B cell (primary cell): ENCODE data around the gene PJVK. TPM values are rescaled to one million over a fixed set of nuclear protein-coding genes. Genes with fewer than 3 reads are reported as not detected.

Experiments used
- ATAC-seq: fragments of 200-7000 bp; cut with Tn5 transposase; one replicate; pipeline ENCODE4 v1.10.0; 2021; ENCODE audit warnings: low read depth, mild to moderate bottlenecking, moderate number of reproducible peaks, moderate library complexity
- CTCF ChIA-PET: fragments of 350-600 bp; sonication (Branson Sonifier 250); formaldehyde crosslinking; loops from one replicate; lab custom pipeline; 2021; ENCODE audit warnings: antibody characterized with exemption, inconsistent platforms; lab: Charles Lee
- POLR2A ChIA-PET: fragments of 350-600 bp; sonication (Branson Sonifier 250); formaldehyde crosslinking; loops from one replicate; lab custom pipeline; 2021; ENCODE audit warnings: antibody characterized with exemption; lab: Charles Lee
- DNase-seq: peaks from one replicate; pipeline ENCODE4 v3.0.0; 2013
- H2AFZ ChIP-seq: 2 replicates; pipeline ENCODE4 v1.6.1; 2012; ENCODE audit warnings: mild to moderate bottlenecking, low read depth, low read length; ENCODE audit not compliant: insufficient read depth, poor library complexity, severe bottlenecking
- H3K27ac ChIP-seq, 2 donors: 1 replicate in 1 of 2; 2 replicates in 1 of 2; pipeline ENCODE4 v1.5.1; 2012 to 2013; ENCODE audit warnings: low read length in 2 of 2, mild to moderate bottlenecking in 2 of 2, moderate library complexity in 1 of 2
- H3K27me3 ChIP-seq, 4 experiments: fragments of 200-600 bp in 1 of 4; sonication (generic) in 1 of 4; replicated peaks in 1 of 4; 1 replicate in 2 of 4; 2 replicates in 2 of 4; pipeline versions ENCODE4 v1.6.1 to v1.7.0; 2013 to 2016; ENCODE audit warnings: low read length in 3 of 4, mild to moderate bottlenecking in 2 of 4, mixed read lengths in 1 of 4, moderate library complexity in 1 of 4; ENCODE audit not compliant: insufficient read depth in 4 of 4, control insufficient read depth in 3 of 4; ENCODE audit errors: control extremely low read depth in 1 of 4
- H3K36me3 ChIP-seq, 2 experiments: replicated peaks in 1 of 2; 1 replicate in 1 of 2; 2 replicates in 1 of 2; pipeline versions ENCODE4 v1.6.1 to v1.7.1; 2013; ENCODE audit warnings: low read length in 1 of 2; ENCODE audit not compliant: insufficient read depth in 2 of 2, control insufficient read depth in 1 of 2; ENCODE audit errors: control extremely low read depth in 1 of 2, extremely low read depth in 1 of 2
- H3K4me1 ChIP-seq, 2 donors: fragments of 200-600 bp in 1 of 2; sonication (generic) in 1 of 2; 1 replicate in 1 of 2; 2 replicates in 1 of 2; pipeline versions ENCODE4 v1.5.1 to v1.6.1; 2013 to 2017; ENCODE audit warnings: low read length in 2 of 2; ENCODE audit not compliant: control insufficient read depth in 2 of 2, insufficient read depth in 2 of 2
- H3K4me2 ChIP-seq: replicated peaks from 2 replicates; pipeline ENCODE3; 2012; ENCODE audit warnings: mild to moderate bottlenecking, low read depth, low read length; ENCODE audit not compliant: poor library complexity, severe bottlenecking
- H3K4me3 ChIP-seq, 5 experiments: fragments of 200-600 bp in 1 of 5; sonication (generic) in 1 of 5; 1 replicate in 3 of 5; 2 replicates in 2 of 5; pipeline versions ENCODE4 v1.5.1 to v1.7.0; 2011 to 2016; ENCODE audit warnings: low read length in 4 of 5, mild to moderate bottlenecking in 4 of 5, low read depth in 2 of 5, control low read depth in 1 of 5, moderate library complexity in 1 of 5; ENCODE audit not compliant: insufficient read depth in 1 of 5; ENCODE audit errors: control extremely low read depth in 1 of 5, extremely low read depth in 1 of 5
- H3K79me2 ChIP-seq: fragments of 200-600 bp; sonication (generic); one replicate; pipeline ENCODE4 v1.6.0; 2016; ENCODE audit warnings: low read length; ENCODE audit not compliant: control insufficient read depth, insufficient read depth
- H3K9ac ChIP-seq: fragments of 200-600 bp; sonication (generic); 2 replicates; pipeline ENCODE4 v1.6.1; 2017; ENCODE audit warnings: mild to moderate bottlenecking, low read length, moderate library complexity
- H3K9me3 ChIP-seq, 3 donors: one replicate each; pipeline versions ENCODE4 v1.6.1 to v1.7.1; 2013; ENCODE audit warnings: low read length in 2 of 3; ENCODE audit not compliant: control insufficient read depth in 2 of 3, insufficient read depth in 1 of 3; ENCODE audit errors: control extremely low read depth in 1 of 3
- H4K20me1 ChIP-seq: 2 replicates; pipeline ENCODE4 v1.6.0; 2012; ENCODE audit warnings: mild to moderate bottlenecking, low read length; ENCODE audit not compliant: insufficient read depth, control insufficient read depth, poor library complexity, severe bottlenecking
- H3K27ac Mint-ChIP-seq: one replicate; pipeline ENCODE4 v1.8.0; 2021; ENCODE audit warnings: mixed read lengths
- H3K27me3 Mint-ChIP-seq: one replicate; pipeline ENCODE4 v1.8.0; 2021; ENCODE audit warnings: mixed read lengths
- H3K4me1 Mint-ChIP-seq: one replicate; pipeline ENCODE4 v1.8.0; 2021; ENCODE audit warnings: mixed read lengths
- H3K4me3 Mint-ChIP-seq: one replicate; pipeline ENCODE4 v1.8.0; 2021; ENCODE audit warnings: mixed read lengths
- H3K9me3 Mint-ChIP-seq: one replicate; pipeline ENCODE4 v1.8.0; 2022; ENCODE audit warnings: mixed read lengths; ENCODE audit not compliant: insufficient read depth
- CTCF ChIP-seq: fragments of 200-600 bp; IDR thresholded peaks from one replicate; pipeline ENCODE4 v1.8.0; 2022; ENCODE audit warnings: antibody characterized with exemption, mild to moderate bottlenecking
- EZH2 ChIP-seq: IDR thresholded peaks from 2 replicates; pipeline ENCODE4 v1.6.1; 2012; ENCODE audit warnings: borderline replicate concordance, low read depth, mild to moderate bottlenecking, moderate library complexity, low read length; ENCODE audit not compliant: insufficient read depth, poor library complexity, severe bottlenecking
- whole genome bisulfite sequencing: methylation state at CpG from one replicate; pipeline ENCODE4 v1.1.5; 2013; ENCODE audit warnings: missing lambda C conversion rate; ENCODE audit not compliant: insufficient coverage; 5-methylcytosine and 5-hydroxymethylcytosine counted together
- intact Hi-C: fragments of 100-400 bp; cut with micrococcal nuclease; formaldehyde crosslinking; loops from one replicate; pipeline ENCODE4 v1.10.0; 2022
- polyA plus RNA-seq: library from polyadenylated mRNA; depleted of rRNA; stranded (reverse); fragments of >200 nt; gene quantifications from 2 replicates; pipeline ENCODE4 v1.2.3, GENCODE V29; 2012
- total RNA-seq, 2 donors: library from RNA; stranded (reverse); fragments of 120-200 nt in 1 of 2; gene quantifications; 1 replicate in 1 of 2; 2 replicates in 1 of 2; pipeline versions ENCODE4 v1.2.3 to v1.2.4, GENCODE V29; 2013 to 2022

PJVK gene
- total and polyA plus RNA-seq, 2 donors (not counting 1 experiment from before 2014, with no cell fraction given) = 2.3 to 7.9 TPM

DNA sequence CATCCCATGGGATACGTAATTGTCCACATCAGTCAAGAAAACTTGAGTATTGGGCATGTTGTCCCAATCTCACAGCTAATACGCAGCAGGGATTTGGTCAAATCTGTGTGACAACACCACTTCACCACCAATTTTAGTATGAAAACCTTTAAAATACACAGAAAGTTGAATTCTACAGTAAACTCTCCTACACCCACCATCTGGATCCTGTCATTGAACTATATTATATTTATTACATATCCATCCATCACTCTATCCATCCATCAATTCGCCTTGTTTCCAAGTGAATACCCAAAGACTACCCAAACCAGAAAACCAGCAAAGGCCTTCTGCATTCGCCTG lies 28.1 kb downstream of the PJVK start:
- DNase-seq = no peak

More for the DNA sequence above, 28.1 kb downstream of the PJVK start:
- Histone ChIP-seq H3K27me3 (no peaks in the 10 kb centered on the region), H3K36me3 (no peaks in the 10 kb centered on the region), H3K9me3 (no peaks in the 10 kb centered on the region), H3K4me1 (peaks cover 32 to 34% of the 10 kb centered on the region in 2 donors), H3K4me3 (peak overlapping the region; percentile 76 to 100 (median 98)), H4K20me1 (peaks cover 23% of the 10 kb centered on the region), H3K79me2 (peaks cover 37% of the 10 kb centered on the region), H3K27ac (peak overlapping the region; percentile 86 to 90), H3K9ac (peak overlapping the region; percentile 92), H3K4me2 (peak overlapping the region; percentile 94), H2AFZ (peak overlapping the region; percentile 93)
- H3K27me3 Mint-ChIP-seq = no peaks in the 10 kb centered on the region
- H3K27ac Mint-ChIP-seq = peak overlapping the region; percentile 97
- ATAC-seq = no peak
- H3K9me3 Mint-ChIP-seq = no peaks in the 10 kb centered on the region
- ChIA-PET CTCF (interaction anchor here (0.7 to 1.1 kb wide), 3 partner anchors 45 to 217 kb away, joined by 3 to 4 read pairs (median 3); no protein-coding TSS in a partner anchor), POLR2A (interaction anchor here (1.7 kb wide), 1 partner anchor 28 kb away, joined by 5 read pairs; the partner anchor contains the start of genes PJVK and PRKRA)
- H3K4me3 Mint-ChIP-seq = peak overlapping the region; percentile 98
- intact Hi-C loops = loop anchor here (1.0 to 2.0 kb wide), 2 partner anchors 44 to 52 kb away; no protein-coding TSS in a partner anchor
- 17% methylated on average over 2 of the region's 4 CpGs for WGBS
- peaks cover 46% of the 10 kb centered on the region for H3K4me1 Mint-ChIP-seq
- TF ChIP-seq CTCF (peak; percentile 37), EZH2 (no peak)
